A549 (cell line): Measurements from ENCODE around the gene EFNA5.

Source experiments
- CTCF ChIP-seq: fragments of >200 bp; sonication (Bioruptor Twin); formaldehyde crosslinking; IDR thresholded peaks from 3 replicates; pipeline ENCODE4 v1.5.1; 2016
- EP300 ChIP-seq, 2 experiments: fragments of >200 bp; sonication (Bioruptor Twin); formaldehyde crosslinking; IDR thresholded peaks; 2 replicates in 1 of 2; 3 replicates in 1 of 2; pipeline ENCODE4 v1.6.1; 2016 to 2017
- REST ChIP-seq: fragments of 200-600 bp; sonication (generic); IDR thresholded peaks from 2 replicates; pipeline ENCODE4 v1.6.1; 2016; ENCODE audit warnings: antibody characterized with exemption, mild to moderate bottlenecking, moderate library complexity
- SMC3 ChIP-seq: fragments of >200 bp; sonication (Bioruptor Twin); formaldehyde crosslinking; IDR thresholded peaks from 3 replicates; pipeline ENCODE4 v1.6.1; 2018; ENCODE audit warnings: inconsistent platforms
- USF2 ChIP-seq: fragments of 450-650 bp; IDR thresholded peaks from 2 replicates; pipeline ENCODE4 v1.6.1; 2014; ENCODE audit warnings: antibody characterized with exemption

GRCh38 chr5:107474361-107474715 lies 196.4 kb downstream of the EFNA5 start:
- no peak for TF ChIP-seq CTCF
- TF ChIP-seq USF2, result no peak
- TF ChIP-seq EP300 (IDR thresholded peaks at IDR 0.05), result no peak
- no peak for TF ChIP-seq REST
- no peak for TF ChIP-seq SMC3
